Left ventricle myocardium superior (tissue), 1 donor: Measurements from ENCODE around the gene ZPLD1. TPM values are rescaled to one million over a fixed set of nuclear protein-coding genes. Genes with fewer than 3 reads are reported as not detected.

Source experiments
- ATAC-seq: fragments of 200-7000 bp; cut with Tn5 transposase; one replicate; pipeline ENCODE4 v1.9.1; 2020; ENCODE audit warnings: mild to moderate bottlenecking, moderate library complexity
- DNase-seq: peaks from one replicate; pipeline ENCODE4 v3.0.0-alpha.2; 2020
- intact Hi-C: fragments of 100-400 bp; cut with micrococcal nuclease; formaldehyde crosslinking; loops from one replicate; pipeline ENCODE4 v1.11.0; 2022
- long read RNA-seq: library from polyadenylated mRNA; unstranded; transcript quantifications from one replicate; pipeline ENCODE4 v2.0.0, GENCODE V29; 2021
- total RNA-seq: library from RNA; stranded (reverse); fragmentation: NEBNext Ultra II Directional; extraction: Animal tissue kit (Norgen Biotek cat#: 25700); gene quantifications from one replicate; pipeline ENCODE4 v1.2.1, GENCODE V29; 2021
- donor health status: DM: no; HTN: yes; CAD: no; lungs with severe emphysema.

Gene ZPLD1
- not detected for total RNA-seq
- long read RNA-seq = 0 reads

- DNase-seq (no peak), ATAC-seq (no peak)
- intact Hi-C loops = no loop called here
Measured at GRCh38 chr3:102434715-102435114, at the start of gene ZPLD1. Gene ZPLD1 (plus strand): TSS chr3:102435015. CDS start chr3:102438488, 3,473 bp downstream.

DNA sequence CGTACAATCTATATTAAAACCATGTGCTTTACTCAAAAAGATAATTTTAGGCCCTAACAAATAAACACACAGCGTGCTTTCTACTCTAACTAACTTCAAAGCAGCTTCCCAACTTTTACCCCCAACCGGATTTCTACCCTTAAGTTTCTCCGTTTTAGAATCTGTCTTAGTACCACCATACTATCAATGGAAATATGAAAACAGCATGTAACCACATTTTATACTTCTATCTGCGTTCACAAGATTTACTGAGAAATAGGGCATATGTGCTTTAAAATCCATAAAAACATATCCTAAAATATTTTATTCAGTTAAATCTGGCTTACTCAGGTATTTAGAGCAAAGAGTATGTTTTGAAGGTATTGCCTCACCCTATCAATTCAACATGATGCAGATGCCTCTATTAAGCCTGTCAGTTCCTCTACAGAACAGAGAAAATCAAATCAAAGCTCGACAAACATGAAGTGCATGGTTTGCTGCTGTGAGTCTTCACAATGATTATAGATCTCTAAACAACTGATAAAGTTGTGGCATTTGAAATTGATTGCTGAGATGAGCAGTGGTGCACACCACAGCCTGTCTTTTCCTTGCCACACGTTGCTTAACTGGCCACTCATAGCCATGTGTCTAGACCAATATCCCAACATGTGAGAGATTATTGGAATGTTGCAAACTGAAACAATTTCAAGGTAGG lies 44.5 kb upstream of the ZPLD1 start:
- DNase-seq = no peak
- intact Hi-C loops = no loop called here
- no peak for ATAC-seq

DNA sequence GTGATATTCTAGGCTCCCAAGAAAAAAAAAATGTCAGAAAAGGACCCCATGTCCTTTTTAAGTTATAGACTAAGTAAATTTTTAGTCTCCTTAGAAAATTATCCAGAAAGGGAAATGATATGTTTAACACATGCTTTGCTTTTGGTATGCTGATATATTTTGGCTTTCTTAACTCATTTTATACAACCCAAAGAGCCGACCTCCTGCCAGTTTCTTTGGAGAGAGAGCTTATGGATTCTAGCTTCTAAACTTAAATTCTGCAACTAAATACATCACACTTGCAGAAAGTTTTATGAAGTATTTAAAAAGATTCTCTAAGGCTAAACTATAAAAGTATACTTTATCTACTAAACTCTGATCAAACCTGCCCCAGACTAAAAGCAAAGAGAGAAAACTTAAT lies 43.9 kb upstream of the ZPLD1 start:
- DNase-seq = no peak
- intact Hi-C loops = no loop called here
- ATAC-seq = no peak

DNA sequence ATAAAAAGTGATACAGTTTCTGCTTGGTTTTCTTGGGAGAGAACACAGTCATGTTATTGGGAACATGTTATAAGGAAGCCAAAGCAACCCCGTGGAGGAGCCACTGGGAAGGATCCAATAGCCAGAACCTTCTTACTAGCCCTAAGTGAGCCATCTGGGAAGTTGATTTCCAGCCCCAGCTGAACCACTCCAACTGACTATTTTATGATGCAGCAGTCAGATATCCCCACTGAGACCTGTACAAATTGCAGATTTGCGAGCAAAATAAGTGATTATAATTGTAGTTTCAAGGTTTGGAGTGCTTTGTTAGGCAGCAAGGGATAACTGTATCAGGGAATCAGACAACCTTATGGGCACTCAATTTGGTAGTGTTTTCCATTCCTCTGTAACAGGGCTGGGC lies 43.3 kb upstream of the ZPLD1 start:
- no peak for ATAC-seq
- intact Hi-C loops = no loop called here
- DNase-seq = no peak

- intact Hi-C loops = no loop called here
- DNase-seq = no peak
- no peak for ATAC-seq
Measured at GRCh38 chr3:102394517-102394916, 40.3 kb upstream of the ZPLD1 start.

DNA sequence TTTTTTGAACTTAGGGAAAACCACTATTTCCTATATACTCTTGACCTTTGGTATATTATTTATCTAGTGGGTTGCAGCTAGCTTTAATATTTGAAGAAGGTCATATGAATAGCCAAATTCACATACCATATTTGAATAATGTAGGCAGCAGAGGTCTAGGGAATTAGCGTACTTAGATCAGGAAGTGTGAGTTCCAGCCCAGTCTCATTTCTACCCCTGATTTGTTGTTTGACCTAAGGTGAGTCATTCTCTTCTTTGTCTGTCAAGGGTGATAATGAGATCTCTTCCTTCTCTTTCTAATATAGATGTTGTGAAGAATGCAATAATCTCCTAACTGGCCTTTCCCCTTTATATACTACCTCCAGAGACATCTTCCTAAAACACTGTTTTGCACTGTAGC lies 36.6 kb upstream of the ZPLD1 start:
- DNase-seq (no peak), ATAC-seq (no peak)
- intact Hi-C loops = no loop called here

- intact Hi-C loops = no loop called here
- DNase-seq (no peak), ATAC-seq (no peak)
Measured at GRCh38 chr3:102398666-102399065, 36.1 kb upstream of the ZPLD1 start.

- DNase-seq (no peak), ATAC-seq (no peak)
- intact Hi-C loops = no loop called here
Measured at GRCh38 chr3:102400142-102400541, 34.7 kb upstream of the ZPLD1 start.

DNA sequence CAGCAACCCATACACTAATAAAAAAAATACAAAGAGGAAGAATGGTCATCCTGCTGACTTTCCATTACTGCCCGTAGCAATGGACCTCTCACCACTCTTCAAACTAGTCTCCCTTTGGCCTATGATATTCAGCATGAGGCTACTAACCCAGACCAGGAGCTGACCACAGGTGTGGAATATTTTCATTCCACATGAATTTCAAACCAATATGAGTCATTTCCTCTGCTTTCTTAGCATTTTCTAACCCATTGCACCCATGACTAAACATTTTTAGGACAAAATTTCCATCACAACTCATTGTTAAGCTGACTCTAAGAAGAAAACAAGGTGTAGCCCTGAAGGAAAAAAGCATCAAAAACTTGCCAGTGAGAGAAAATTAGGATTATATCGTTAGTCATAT lies 34.0 kb upstream of the ZPLD1 start:
- ATAC-seq (no peak), DNase-seq (no peak)
- intact Hi-C loops = no loop called here

DNA sequence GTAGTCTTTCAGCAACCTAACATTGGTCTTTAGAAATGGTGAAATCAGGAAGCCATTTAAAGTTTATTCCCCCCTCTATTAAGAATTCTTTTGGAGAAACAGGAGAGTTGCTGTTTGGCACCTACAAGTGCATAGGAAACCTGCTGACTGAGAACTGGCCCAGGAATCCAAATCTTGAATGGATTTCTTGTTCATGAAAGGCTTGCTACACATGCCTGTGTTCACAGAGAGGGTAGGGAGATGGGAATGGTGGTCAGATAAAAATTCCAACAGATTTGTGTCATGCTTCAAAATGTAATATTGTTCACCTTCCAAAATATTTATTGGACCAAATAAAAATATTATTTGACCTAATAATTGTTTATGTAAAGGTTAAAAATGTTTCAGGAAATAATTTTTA lies 24.2 kb upstream of the ZPLD1 start:
- intact Hi-C loops = no loop called here
- ATAC-seq (no peak), DNase-seq (no peak)

DNA sequence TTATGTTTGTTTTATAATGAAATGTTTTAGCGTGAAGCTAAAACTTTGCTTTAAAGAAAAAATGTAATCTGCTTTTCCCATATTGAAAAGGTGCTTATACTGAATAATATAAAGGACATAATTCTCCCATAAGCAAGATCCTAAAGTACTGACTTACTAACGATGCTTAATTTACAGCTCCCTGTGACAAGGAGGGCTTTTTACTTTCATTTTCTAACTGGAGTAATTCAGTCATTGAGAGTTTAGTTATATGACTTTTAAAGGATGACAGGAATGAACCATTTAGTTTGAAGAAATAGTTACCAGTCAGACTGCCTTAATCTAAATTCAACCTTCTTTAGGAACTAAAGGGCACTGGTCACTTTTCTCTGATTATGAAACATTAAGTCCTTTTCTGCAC lies 19.3 kb upstream of the ZPLD1 start:
- intact Hi-C loops = no loop called here
- no peak for ATAC-seq
- DNase-seq = no peak

- intact Hi-C loops = no loop called here
- no peak for ATAC-seq
- DNase-seq = no peak
Measured at GRCh38 chr3:102419786-102420185, 15.0 kb upstream of the ZPLD1 start.

GRCh38 chr3:102441832-102442231 lies 7.0 kb downstream of the ZPLD1 start:
- intact Hi-C loops = no loop called here
- DNase-seq (no peak), ATAC-seq (no peak)

DNA sequence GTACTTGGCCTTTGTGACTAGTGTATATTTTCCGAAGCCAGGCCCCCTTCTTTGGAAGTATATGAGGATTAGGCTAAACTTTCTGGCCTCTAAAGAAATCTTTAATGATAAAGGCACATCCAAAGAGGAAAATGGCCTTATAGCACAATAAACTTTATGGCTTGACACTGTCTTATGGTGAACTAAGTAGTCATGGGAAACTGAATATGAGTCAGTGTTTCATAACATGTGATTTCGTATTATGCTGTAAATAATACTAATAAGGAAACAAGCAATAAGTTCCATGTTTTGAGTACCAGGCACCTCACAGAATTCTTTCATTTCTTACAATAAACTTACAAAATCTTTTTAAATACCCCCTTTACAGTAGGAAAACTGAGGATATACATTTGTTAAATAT lies 8.2 kb downstream of the ZPLD1 start:
- intact Hi-C loops = no loop called here
- DNase-seq = no peak

GRCh38 chr3:102444101-102444500 lies 9.3 kb downstream of the ZPLD1 start:
- DNase-seq (no peak), ATAC-seq (no peak)
- intact Hi-C loops = no loop called here

More for the DNA sequence above, 8.2 kb downstream of the ZPLD1 start:
- no peak for ATAC-seq

DNA sequence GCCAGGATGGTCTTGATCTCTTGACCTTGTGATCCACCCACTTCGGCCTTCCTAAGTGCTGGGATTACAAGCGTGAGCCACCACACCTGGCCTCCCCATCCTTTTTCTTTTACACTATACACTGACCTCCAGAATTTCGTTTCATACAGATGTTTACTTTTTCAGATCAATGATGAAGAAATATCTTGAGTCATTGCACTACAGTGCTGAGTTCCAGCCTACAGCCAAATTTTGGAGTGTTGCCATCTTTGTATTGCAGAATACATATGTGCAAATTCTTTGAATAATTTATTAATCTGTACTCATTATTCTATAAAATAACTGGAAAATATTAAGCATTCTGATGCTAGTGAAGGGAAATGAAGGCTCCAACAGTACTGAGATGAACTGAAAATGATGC lies 12.5 kb downstream of the ZPLD1 start:
- DNase-seq (no peak), ATAC-seq (no peak)
- intact Hi-C loops = no loop called here

GRCh38 chr3:102449341-102449740 lies 14.5 kb downstream of the ZPLD1 start:
- DNase-seq (no peak), ATAC-seq (no peak)
- intact Hi-C loops = no loop called here

- DNase-seq (no peak), ATAC-seq (no peak)
- intact Hi-C loops = no loop called here
Measured at GRCh38 chr3:102449930-102450329, 15.1 kb downstream of the ZPLD1 start.

DNA sequence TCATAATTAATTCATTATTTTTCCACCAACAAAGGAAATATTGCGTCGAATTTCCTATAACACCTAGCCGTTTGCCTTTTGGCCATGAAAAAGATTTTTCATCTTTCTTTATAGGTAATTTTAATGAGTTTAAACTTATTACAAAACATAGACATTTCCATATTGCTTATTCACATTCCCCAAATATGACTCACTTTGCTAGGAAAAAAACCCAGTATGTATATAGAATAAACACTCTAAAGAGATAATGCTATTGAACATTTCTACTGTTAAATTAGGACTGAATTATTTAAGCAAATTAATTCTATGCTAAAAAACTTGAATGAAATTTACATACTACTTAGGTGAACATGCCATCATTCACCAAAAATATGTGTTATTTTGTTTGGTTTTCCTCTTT lies 16.2 kb downstream of the ZPLD1 start:
- no peak for ATAC-seq
- no peak for DNase-seq
- intact Hi-C loops = no loop called here

DNA sequence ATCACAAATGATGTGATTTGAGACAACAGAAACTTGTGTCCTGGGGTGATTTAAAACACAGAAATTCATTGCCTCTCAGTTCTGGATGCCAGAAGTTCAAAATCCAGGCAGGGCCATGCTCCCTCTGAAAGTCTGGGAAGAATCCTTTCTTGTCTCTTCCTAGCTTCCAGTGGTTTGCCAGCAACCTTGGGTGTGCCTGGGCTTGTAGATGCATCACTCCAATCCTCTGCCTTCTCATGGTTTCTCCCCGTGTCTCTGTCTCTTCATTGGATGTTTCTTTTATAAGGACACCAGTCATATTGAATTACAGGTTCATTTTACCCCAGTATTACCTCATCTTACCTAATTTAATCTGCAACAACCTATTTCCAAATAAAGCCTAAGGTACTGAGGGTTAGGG lies 16.7 kb downstream of the ZPLD1 start:
- ATAC-seq (no peak), DNase-seq (no peak)
- intact Hi-C loops = no loop called here

GRCh38 chr3:102454181-102454580 lies 19.4 kb downstream of the ZPLD1 start:
- ATAC-seq = no peak
- intact Hi-C loops = no loop called here
- DNase-seq = no peak

DNA sequence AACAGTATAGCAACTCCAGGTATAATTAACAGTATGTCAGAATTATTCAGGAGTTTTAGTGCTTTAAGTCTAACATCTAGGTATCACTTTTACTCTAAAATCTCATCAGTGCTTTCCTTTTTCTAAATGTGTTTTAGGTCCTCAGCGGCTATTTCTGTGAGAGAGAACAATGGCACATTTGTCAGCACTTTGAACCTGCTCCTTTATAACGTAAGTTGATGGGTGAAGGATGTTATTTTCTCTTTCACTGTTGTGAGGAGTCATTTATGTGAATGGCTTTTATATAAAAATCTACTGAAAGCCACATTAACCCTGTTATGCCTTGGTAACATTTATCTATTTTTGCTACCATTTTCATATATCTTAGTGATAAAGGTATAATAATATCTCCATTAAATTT lies 22.8 kb downstream of the ZPLD1 start:
- ATAC-seq (no peak), DNase-seq (no peak)
- intact Hi-C loops = no loop called here
